HL-60 (cell line): ENCODE results near the gene HOXD13.

Source experiments
- CTCF ChIP-seq: IDR thresholded peaks from one replicate; pipeline ENCODE4 v1.5.1; 2011; ENCODE audit warnings: low read length, control low read depth, inconsistent platforms; ENCODE audit not compliant: insufficient read depth
- POLR2AphosphoS5 ChIP-seq: IDR thresholded peaks from 2 replicates; pipeline ENCODE4 v1.6.1; 2012; ENCODE audit warnings: low read depth
- SPI1 ChIP-seq: IDR thresholded peaks from 2 replicates; pipeline ENCODE4 v1.6.1; 2012; ENCODE audit warnings: low read depth, mild to moderate bottlenecking, borderline replicate concordance
- TF ChIP-seq, protein P1 (sequence below): IDR thresholded peaks from 2 replicates; pipeline ENCODE4 v1.6.1; 2012; ENCODE audit warnings: low read depth; ENCODE audit not compliant: insufficient replicate concordance

- no peak for TF ChIP-seq POLR2AphosphoS5
- TF ChIP-seq CTCF: no peak
- TF ChIP-seq, protein P1, sequence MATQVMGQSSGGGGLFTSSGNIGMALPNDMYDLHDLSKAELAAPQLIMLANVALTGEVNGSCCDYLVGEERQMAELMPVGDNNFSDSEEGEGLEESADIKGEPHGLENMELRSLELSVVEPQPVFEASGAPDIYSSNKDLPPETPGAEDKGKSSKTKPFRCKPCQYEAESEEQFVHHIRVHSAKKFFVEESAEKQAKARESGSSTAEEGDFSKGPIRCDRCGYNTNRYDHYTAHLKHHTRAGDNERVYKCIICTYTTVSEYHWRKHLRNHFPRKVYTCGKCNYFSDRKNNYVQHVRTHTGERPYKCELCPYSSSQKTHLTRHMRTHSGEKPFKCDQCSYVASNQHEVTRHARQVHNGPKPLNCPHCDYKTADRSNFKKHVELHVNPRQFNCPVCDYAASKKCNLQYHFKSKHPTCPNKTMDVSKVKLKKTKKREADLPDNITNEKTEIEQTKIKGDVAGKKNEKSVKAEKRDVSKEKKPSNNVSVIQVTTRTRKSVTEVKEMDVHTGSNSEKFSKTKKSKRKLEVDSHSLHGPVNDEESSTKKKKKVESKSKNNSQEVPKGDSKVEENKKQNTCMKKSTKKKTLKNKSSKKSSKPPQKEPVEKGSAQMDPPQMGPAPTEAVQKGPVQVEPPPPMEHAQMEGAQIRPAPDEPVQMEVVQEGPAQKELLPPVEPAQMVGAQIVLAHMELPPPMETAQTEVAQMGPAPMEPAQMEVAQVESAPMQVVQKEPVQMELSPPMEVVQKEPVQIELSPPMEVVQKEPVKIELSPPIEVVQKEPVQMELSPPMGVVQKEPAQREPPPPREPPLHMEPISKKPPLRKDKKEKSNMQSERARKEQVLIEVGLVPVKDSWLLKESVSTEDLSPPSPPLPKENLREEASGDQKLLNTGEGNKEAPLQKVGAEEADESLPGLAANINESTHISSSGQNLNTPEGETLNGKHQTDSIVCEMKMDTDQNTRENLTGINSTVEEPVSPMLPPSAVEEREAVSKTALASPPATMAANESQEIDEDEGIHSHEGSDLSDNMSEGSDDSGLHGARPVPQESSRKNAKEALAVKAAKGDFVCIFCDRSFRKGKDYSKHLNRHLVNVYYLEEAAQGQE: no peak
- no peak for TF ChIP-seq SPI1
Observed at GRCh38 chr2:176081837-176082524, 10.5 kb upstream of the HOXD13 start.
